ENCODE results near the gene KRT16.

The KRT16 gene

DNA sequence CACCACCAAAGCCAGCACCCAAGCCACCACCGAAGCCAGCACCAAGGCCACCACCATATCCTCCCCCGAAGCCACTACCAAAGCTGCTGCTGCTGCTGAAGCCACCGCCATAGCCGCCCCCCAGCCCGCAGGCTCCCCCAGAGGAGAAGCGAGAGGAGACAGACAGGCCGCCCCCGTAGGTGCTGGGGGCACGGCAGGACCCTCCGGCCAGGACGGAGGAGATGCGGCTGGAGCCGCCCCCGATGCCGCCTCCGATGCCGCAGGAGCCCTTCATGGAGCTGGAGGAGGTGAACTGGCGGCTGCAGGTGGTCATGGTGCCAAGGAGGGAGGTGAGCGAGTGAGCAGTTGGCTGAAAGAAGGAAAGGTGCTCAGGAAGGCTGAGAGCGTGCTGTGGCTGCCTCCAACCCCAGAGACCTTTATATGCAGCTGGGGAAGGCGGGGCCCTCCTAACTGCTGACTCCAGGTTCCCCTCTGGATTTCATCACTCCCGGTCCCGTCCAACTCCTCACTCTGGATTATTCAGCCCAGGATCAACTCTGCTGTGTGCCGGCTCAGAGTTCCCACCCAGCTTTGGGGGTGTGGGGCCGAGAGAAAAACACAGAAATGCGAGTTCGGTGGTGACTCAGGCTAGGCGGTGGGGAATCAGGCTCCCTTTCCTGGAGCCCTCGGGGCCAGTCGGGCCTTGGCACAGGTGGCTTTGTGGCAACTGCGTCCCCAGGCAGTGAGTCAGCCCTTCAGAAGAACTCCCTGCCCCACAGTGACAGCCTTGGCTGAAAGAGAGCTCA is at the start of gene KRT16:
Gene KRT16 (minus strand): TSS at position 392 of the 785 bp plus-strand sequence. CDS start 79 bp downstream, at position 313.
- peak; percentile 74 for DNase-seq (ENCODE audit: low read depth, low spot score)

- DNase-seq (ENCODE audit: low read depth, low spot score), result no peak
Observed at GRCh38 chr17:41660221-41660711, 47.7 kb upstream of the KRT16 start.

- peak; percentile 61 for DNase-seq (ENCODE audit: low read depth, low spot score)
Observed at GRCh38 chr17:41659427-41660212, 47.1 kb upstream of the KRT16 start.

DNA sequence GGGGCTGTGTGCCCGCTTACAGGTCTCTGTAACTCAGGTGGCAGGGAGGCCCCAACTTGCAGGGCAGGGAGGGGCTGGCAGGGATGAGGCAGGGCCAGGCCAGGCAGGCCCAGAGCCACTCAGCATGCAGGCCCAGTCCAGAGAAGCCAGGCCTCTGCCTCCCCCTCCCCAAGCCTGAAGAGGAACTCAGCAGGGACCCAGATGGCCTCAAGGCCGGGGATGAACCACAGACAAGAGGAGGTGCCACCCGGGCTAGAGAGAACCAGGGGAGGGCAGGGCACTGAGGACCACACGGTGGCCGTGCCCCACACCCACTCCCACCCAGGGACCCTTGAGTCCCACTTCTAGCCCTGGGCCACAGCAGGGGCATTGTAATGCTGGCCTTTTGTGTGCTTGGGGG is 46.3 kb upstream of the KRT16 start:
- no peak for DNase-seq (ENCODE audit: low read depth, low spot score)

GRCh38 chr17:41657936-41658335 is 45.4 kb upstream of the KRT16 start:
- DNase-seq (ENCODE audit: low read depth, low spot score), result no peak

- DNase-seq (ENCODE audit: low read depth, low spot score), result no peak
Observed at GRCh38 chr17:41657176-41657754, 44.7 kb upstream of the KRT16 start.

- no peak for DNase-seq (ENCODE audit: low read depth, low spot score)
Observed at GRCh38 chr17:41656249-41657023, 43.9 kb upstream of the KRT16 start.

- peak; percentile 57 for DNase-seq (ENCODE audit: low read depth, low spot score)
Observed at GRCh38 chr17:41655611-41656111, 43.1 kb upstream of the KRT16 start.

DNA sequence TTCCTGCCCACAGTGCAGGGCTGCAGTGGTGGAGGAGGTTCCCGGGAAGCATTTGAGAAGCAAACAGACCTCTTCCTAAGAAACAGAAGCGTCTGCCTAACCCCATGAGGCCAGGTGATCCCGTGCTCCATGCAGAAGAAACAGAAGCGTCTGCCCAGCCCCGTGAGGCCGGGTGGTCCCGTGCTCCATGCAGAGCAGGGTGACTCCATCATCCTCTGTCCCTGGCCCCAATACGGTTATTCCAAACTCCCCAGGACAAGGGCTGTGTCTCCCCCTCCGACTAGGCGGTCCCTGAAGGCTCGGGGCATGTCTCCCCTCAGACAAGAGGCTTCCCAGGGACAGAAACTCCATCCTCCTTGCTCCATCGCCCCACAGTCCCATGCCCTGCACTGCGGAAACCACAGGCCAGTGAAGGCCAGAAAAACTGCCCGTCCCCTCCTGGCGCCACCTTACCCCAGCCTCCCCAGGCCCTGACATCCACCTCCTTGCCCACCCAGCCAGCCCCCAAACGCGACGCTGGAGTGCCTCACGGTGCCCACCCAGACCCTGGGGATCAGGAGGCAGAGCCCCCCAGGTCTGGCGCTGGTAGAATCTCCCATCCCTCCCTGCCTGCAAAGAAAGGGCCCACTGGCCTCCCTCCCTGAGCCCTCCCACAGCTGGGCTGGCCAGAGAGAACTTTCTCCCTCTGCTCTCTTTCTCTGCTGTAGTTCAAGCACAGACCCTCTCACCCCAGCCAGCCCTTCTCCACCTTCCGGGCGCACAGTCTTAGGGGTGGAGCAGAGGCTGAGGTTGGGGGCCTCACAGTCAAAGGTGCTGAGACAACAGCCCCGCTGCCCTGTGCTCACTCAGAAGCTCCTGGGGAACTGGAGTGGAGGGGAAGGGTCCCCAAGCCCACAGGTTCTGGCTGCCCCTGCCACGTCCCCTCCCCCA is 42.4 kb upstream of the KRT16 start:
- DNase-seq (ENCODE audit: low read depth, low spot score), result no peak

DNA sequence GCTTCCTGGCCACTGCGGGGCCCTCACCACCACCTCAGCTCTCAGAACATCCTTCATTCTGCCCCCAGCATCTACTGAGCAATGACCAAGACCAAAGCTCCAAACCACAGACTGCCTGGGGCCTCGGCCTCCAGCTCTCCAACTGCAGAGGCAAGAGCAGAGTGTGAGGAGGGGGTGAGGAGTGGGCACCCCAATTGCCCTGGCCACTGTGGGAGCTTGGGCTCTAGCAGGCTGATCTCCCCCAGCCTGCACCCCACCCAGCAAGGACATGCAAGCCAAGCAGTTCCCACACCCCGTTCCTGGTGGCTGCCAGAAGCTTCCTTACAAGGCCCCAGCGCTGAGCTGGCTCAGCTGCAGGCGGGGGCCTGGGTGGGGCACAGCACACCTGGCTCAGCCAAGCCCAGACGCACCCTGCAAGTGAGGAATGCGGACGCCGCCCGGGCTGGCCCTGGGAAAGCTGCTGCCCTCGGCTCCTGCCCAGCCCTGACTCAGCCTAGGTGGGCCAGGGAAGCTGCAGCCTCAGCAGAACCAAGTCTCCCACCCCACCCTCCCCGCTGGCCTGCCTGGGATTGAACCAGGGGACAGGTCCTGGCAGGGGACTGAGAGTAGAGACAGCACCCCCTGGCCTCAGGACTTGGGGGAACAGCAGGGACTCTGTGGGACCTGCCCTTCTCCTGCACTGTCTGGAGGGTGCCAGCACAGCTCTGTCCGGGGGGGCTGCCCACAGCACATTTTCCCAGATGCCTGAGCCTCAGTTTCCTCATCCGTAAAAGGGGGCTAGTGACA is 41.5 kb upstream of the KRT16 start:
- no peak for DNase-seq (ENCODE audit: low read depth, low spot score)

GRCh38 chr17:41653421-41653820 is 40.9 kb upstream of the KRT16 start:
- DNase-seq (ENCODE audit: low read depth, low spot score), result no peak

DNA sequence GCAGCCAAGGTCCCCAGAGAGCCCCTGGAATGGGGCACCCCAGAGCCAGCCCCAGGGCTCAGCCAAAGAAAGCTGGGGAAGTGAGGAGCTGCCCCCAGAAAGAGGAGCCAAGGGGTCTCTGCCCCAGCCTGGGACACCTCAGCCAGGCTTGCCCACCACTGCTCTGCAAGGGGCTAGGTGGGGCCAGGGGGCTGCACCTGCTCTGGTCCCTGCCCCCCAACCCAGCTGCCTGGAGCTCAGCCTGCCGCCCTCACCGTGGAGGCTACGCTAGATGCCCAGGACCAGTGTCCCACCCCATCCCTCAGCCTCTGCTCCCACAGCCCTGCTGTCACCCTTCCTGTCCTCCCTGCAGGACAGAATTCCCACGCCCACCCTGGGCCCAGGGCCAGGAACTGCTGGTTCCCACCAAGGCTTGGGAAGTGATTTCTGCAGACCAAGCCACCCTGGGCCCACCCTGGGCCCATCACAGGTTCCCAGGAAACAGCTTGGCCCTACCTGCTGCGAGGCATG is 39.9 kb upstream of the KRT16 start:
- DNase-seq (ENCODE audit: low read depth, low spot score), result no peak

- DNase-seq (ENCODE audit: low read depth, low spot score), result peak; percentile 43
Observed at GRCh38 chr17:41651625-41652460, 39.3 kb upstream of the KRT16 start.

DNA sequence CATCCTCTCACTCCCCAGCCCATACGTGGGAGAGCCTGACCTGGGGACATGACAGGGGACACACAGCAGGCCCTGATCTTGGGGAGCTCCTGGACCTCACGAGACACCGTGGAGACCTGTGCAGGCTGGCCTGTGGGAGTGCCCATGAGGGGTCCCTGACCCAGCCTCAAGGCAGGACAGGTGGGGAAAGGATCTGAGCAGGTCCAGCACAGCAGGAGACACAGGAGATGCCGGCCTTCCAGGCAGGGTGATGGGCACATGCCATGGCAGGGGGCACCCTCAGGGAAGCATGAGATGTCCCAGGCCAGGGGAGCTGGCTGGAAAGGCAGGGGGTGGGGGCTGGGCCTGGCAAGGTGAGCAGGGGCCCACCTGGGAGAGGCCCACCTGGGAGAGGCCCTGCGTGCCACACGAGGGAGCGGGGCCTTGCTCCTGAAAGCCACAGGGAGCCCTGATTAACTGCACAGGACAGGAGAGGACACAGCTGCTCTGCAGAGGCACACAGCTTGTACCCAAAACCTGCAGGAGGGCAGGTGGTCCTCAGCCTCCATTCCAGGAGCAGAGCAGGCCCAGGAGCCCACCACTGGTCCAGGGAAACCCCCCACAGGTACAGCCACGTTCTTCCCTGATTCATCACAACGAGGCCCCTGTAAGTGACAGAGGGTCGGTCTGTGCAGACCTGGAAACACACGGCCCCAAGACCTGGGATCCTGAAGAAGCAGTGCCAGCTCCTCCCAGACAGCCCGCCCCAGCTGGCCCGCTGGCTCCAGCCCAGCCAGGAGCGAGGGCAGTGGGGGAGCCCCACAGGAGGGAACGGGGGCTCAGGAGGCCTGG is 38.4 kb upstream of the KRT16 start:
- no peak for DNase-seq (ENCODE audit: low read depth, low spot score)

GRCh38 chr17:41649923-41650519 is 37.5 kb upstream of the KRT16 start:
- DNase-seq (ENCODE audit: low read depth, low spot score), result no peak

- peak; percentile 92 for DNase-seq (ENCODE audit: low read depth, low spot score)
Observed at GRCh38 chr17:41648411-41649195, 36.0 kb upstream of the KRT16 start.

Measured in astrocyte of the hippocampus (primary cell).